T-helper 17 cell (primary cell): ENCODE results near the gene ZIM2. TPM values are rescaled to one million over a fixed set of nuclear protein-coding genes. Genes with fewer than 3 reads are reported as not detected.

Source experiments
- ATAC-seq: fragments of 150-1000 bp; cut with Tn5 transposase; 2 replicates; pipeline ENCODE4 v1.10.0; 2021; ENCODE audit warnings: mild to moderate bottlenecking, moderate library complexity
- DNase-seq, 3 donors: peaks; one replicate each; pipeline versions ENCODE4 v3.0.0 to v3.0.0-alpha.2; 2020 to 2021
- H3K9me3 ChIP-seq: one replicate; pipeline ENCODE4 v1.7.0; 2013; ENCODE audit warnings: low read length, mild to moderate bottlenecking; ENCODE audit not compliant: control insufficient read depth, poor library complexity, severe bottlenecking
- H3K27ac Mint-ChIP-seq: one replicate; pipeline ENCODE4 v1.8.0; 2022; ENCODE audit warnings: mild to moderate bottlenecking, moderate library complexity, mixed read lengths
- H3K27me3 Mint-ChIP-seq: one replicate; pipeline ENCODE4 v1.8.0; 2022; ENCODE audit warnings: mixed read lengths
- H3K36me3 Mint-ChIP-seq: one replicate; pipeline ENCODE4 v1.8.0; 2022; ENCODE audit warnings: low read depth, mixed read lengths
- H3K4me1 Mint-ChIP-seq: one replicate; pipeline ENCODE4 v1.8.0; 2022; ENCODE audit warnings: mild to moderate bottlenecking, mixed read lengths
- H3K4me3 Mint-ChIP-seq: one replicate; pipeline ENCODE4 v1.8.0; 2022; ENCODE audit warnings: mild to moderate bottlenecking, moderate library complexity, mixed read lengths
- total RNA-seq, 4 donors: library from RNA in 2 of 4; stranded (reverse) in 2 of 4; gene quantifications; one replicate each; pipeline ENCODE4 v1.2.3 and lab custom pipeline; 2022 to 2026

ZIM2 gene
- total RNA-seq, 2 donors from 2014 or later, result not detected

GRCh38 chr19:56746367-56746766, 94.2 kb downstream of the ZIM2 start:
- no peak overlapping the region for H3K4me3 Mint-ChIP-seq
- no peaks in the 10 kb centered on the region for H3K4me1 Mint-ChIP-seq
- no peak for DNase-seq
- ATAC-seq, result no peak
- no peaks in the 10 kb centered on the region for H3K36me3 Mint-ChIP-seq
- no peak overlapping the region for H3K27ac Mint-ChIP-seq
- H3K27me3 Mint-ChIP-seq, result no peaks in the 10 kb centered on the region
- H3K9me3 ChIP-seq, result no peaks in the 10 kb centered on the region

GRCh38 chr19:56740501-56740900, 100.0 kb downstream of the ZIM2 start:
- no peaks in the 10 kb centered on the region for H3K4me1 Mint-ChIP-seq
- H3K27ac Mint-ChIP-seq, result no peak overlapping the region
- peaks cover 5% of the 10 kb centered on the region for H3K9me3 ChIP-seq
- no peaks in the 10 kb centered on the region for H3K27me3 Mint-ChIP-seq
- ATAC-seq (no peak), DNase-seq (no peak)
- no peaks in the 10 kb centered on the region for H3K36me3 Mint-ChIP-seq
- no peak overlapping the region for H3K4me3 Mint-ChIP-seq

GRCh38 chr19:56736571-56736970, 104.0 kb downstream of the ZIM2 start:
- H3K4me3 Mint-ChIP-seq, result no peak overlapping the region
- peaks cover 5% of the 10 kb centered on the region for H3K9me3 ChIP-seq
- ATAC-seq (no peak), DNase-seq (no peak)
- H3K27me3 Mint-ChIP-seq, result no peaks in the 10 kb centered on the region
- H3K4me1 Mint-ChIP-seq, result no peaks in the 10 kb centered on the region
- H3K36me3 Mint-ChIP-seq, result no peaks in the 10 kb centered on the region
- no peak overlapping the region for H3K27ac Mint-ChIP-seq

- H3K9me3 ChIP-seq, result peaks cover 5% of the 10 kb centered on the region
- Mint-ChIP-seq H3K4me3 (no peak overlapping the region), H3K27me3 (no peaks in the 10 kb centered on the region), H3K36me3 (no peaks in the 10 kb centered on the region), H3K27ac (no peak overlapping the region), H3K4me1 (no peaks in the 10 kb centered on the region)
- DNase-seq (no peak), ATAC-seq (no peak)
These were observed 107.5 kb downstream of the ZIM2 start for GRCh38 chr19:56732976-56733375.

GRCh38 chr19:56727677-56728076, 112.8 kb downstream of the ZIM2 start:
- H3K4me3 Mint-ChIP-seq, result no peak overlapping the region
- peaks cover 3% of the 10 kb centered on the region for H3K36me3 Mint-ChIP-seq
- no peaks in the 10 kb centered on the region for H3K9me3 ChIP-seq

GRCh38 chr19:56725829-56726424, 114.6 kb downstream of the ZIM2 start:
- Mint-ChIP-seq H3K27ac (no peak overlapping the region), H3K27me3 (no peaks in the 10 kb centered on the region), H3K36me3 (peaks cover 3% of the 10 kb centered on the region), H3K4me3 (no peak overlapping the region), H3K4me1 (no peaks in the 10 kb centered on the region)
- DNase-seq (no peak), ATAC-seq (no peak)
- no peaks in the 10 kb centered on the region for H3K9me3 ChIP-seq

More at GRCh38 chr19:56727677-56728076, 112.8 kb downstream of the ZIM2 start:
- Mint-ChIP-seq H3K4me1 (no peaks in the 10 kb centered on the region), H3K27me3 (no peaks in the 10 kb centered on the region), H3K27ac (no peak overlapping the region)
- no peak for ATAC-seq
- DNase-seq, result no peak

Other genes starting within 250 kb of the ZIM2 start
- gene ZNF71, start 245.4 kb downstream of the ZIM2 start, total RNA-seq, result 1 to 10 TPM; 4.9 to 5.1 TPM
- not detected for gene SMIM17, start 197.6 kb downstream of the ZIM2 start, total RNA-seq
- under 1 TPM; 0.83 to 0.99 TPM for gene ZNF835, start 169.0 kb downstream of the ZIM2 start, total RNA-seq
- not detected for gene PEG3, start within 50 bp of the ZIM2 start, total RNA-seq